Hepatocyte (in vitro differentiated cells): ENCODE measurements around the gene STPG2. TPM values are rescaled to one million over a fixed set of nuclear protein-coding genes. Genes with fewer than 3 reads are reported as not detected.

Source experiments
- DNase-seq: peaks from one replicate; pipeline ENCODE4 v3.0.0-alpha.2; 2016; ENCODE audit warnings: low spot score
- H2AFZ ChIP-seq: fragments of 200-600 bp; sonication (generic); 2 replicates; pipeline ENCODE4 v1.6.0; 2016; ENCODE audit warnings: antibody characterized with exemption, mild to moderate bottlenecking
- H3K27ac ChIP-seq: fragments of 200-600 bp; sonication (generic); 2 replicates; pipeline ENCODE4 v1.5.1; 2016; ENCODE audit warnings: mild to moderate bottlenecking
- H3K27me3 ChIP-seq: fragments of 200-600 bp; sonication (generic); 2 replicates; pipeline ENCODE4 v1.6.1; 2016
- H3K36me3 ChIP-seq: fragments of 200-600 bp; sonication (generic); replicated peaks from 2 replicates; pipeline ENCODE4 v1.5.1; 2016; ENCODE audit warnings: low read depth; ENCODE audit not compliant: insufficient read depth
- H3K4me1 ChIP-seq: fragments of 200-600 bp; sonication (generic); 2 replicates; pipeline ENCODE4 v1.5.1; 2016; ENCODE audit warnings: mild to moderate bottlenecking, moderate library complexity; ENCODE audit not compliant: insufficient read depth
- H3K4me2 ChIP-seq: fragments of 200-600 bp; sonication (generic); 2 replicates; pipeline ENCODE4 v1.6.0; 2016
- H3K4me3 ChIP-seq: fragments of 200-600 bp; sonication (generic); 2 replicates; pipeline ENCODE4 v1.5.1; 2016; ENCODE audit warnings: mild to moderate bottlenecking
- H3K79me2 ChIP-seq: fragments of 200-600 bp; sonication (generic); 2 replicates; pipeline ENCODE4 v1.6.0; 2017; ENCODE audit warnings: mild to moderate bottlenecking
- H3K9me2 ChIP-seq: fragments of 200-600 bp; sonication (generic); replicated peaks from 2 replicates; pipeline ENCODE4 v1.6.0; 2017; ENCODE audit warnings: mild to moderate bottlenecking; ENCODE audit not compliant: insufficient read depth
- H3K9me3 ChIP-seq: fragments of 200-600 bp; sonication (generic); 2 replicates; pipeline ENCODE4 v1.5.1; 2016; ENCODE audit warnings: low read depth, mild to moderate bottlenecking
- H4K20me1 ChIP-seq: fragments of 200-600 bp; sonication (generic); 2 replicates; pipeline ENCODE4 v1.6.0; 2016; ENCODE audit warnings: mild to moderate bottlenecking; ENCODE audit not compliant: insufficient read depth, poor library complexity, severe bottlenecking
- CTCF ChIP-seq: fragments of 200-600 bp; sonication (generic); IDR thresholded peaks from 2 replicates; pipeline ENCODE4 v1.5.1; 2016; ENCODE audit warnings: antibody characterized with exemption, mild to moderate bottlenecking; ENCODE audit not compliant: poor library complexity
- EZH2 ChIP-seq: fragments of 200-600 bp; sonication (generic); IDR thresholded peaks from 2 replicates; pipeline ENCODE4 v1.6.1; 2016; ENCODE audit warnings: antibody characterized with exemption, mild to moderate bottlenecking, borderline replicate concordance
- EZH2phosphoT487 ChIP-seq: fragments of 200-600 bp; sonication (generic); IDR thresholded peaks from one replicate; pipeline ENCODE4 v1.6.1; 2018; ENCODE audit warnings: antibody characterized with exemption, mild to moderate bottlenecking, low read depth, moderate library complexity; ENCODE audit not compliant: unreplicated experiment, severe bottlenecking
- WGBS: methylation state at CpG from one replicate; pipeline ENCODE4 v1.1.6; 2016; ENCODE audit warnings: low lambda C conversion rate; ENCODE audit errors: missing lambda C conversion rate; 5-methylcytosine and 5-hydroxymethylcytosine counted together
- polyA plus RNA-seq: library from polyadenylated mRNA; unstranded; fragments of >200 nt; fragmentation: Nextera tagmentation; extraction: Ambion mirVana; gene quantifications from 2 replicates; pipeline ENCODE4 v1.2.1, GENCODE V29; 2016
- total RNA-seq: library from RNA; depleted of rRNA; stranded (reverse); fragments of >200 nt; gene quantifications from 2 replicates; pipeline ENCODE4 v1.2.3, GENCODE V29; 2014

The STPG2 gene
- total and polyA plus RNA-seq, 2 experiments from 2014 or later: 0.17 to 0.98 TPM

GRCh38 chr4:97828646-97829045, 314.6 kb downstream of the STPG2 start:
- H2AFZ ChIP-seq: no peak overlapping the region
- H3K27me3 ChIP-seq: no peaks in the 10 kb centered on the region
- H3K4me3 ChIP-seq: no peak overlapping the region
- TF ChIP-seq EZH2: no peak
- no peak for TF ChIP-seq CTCF
- TF ChIP-seq EZH2phosphoT487: no peak
- no peak overlapping the region for H3K4me2 ChIP-seq
- H3K79me2 ChIP-seq: no peaks in the 10 kb centered on the region
- H3K27ac ChIP-seq: no peak overlapping the region
- no peaks in the 10 kb centered on the region for H3K9me2 ChIP-seq
- no peaks in the 10 kb centered on the region for H3K9me3 ChIP-seq
- H4K20me1 ChIP-seq: no peaks in the 10 kb centered on the region
- no peak for DNase-seq
- H3K4me1 ChIP-seq: no peaks in the 10 kb centered on the region
- 74% methylated on average over 7 of the region's 7 CpGs for WGBS
- H3K36me3 ChIP-seq: no peaks in the 10 kb centered on the region

GRCh38 chr4:97819294-97819693, 324.0 kb downstream of the STPG2 start:
- DNase-seq: no peak
- Histone ChIP-seq H3K4me2 (no peak overlapping the region), H3K36me3 (no peaks in the 10 kb centered on the region), H3K9me2 (no peaks in the 10 kb centered on the region), H3K79me2 (no peaks in the 10 kb centered on the region), H3K27ac (no peak overlapping the region), H4K20me1 (no peaks in the 10 kb centered on the region), H3K4me3 (no peak overlapping the region), H3K9me3 (no peaks in the 10 kb centered on the region), H2AFZ (no peak overlapping the region), H3K4me1 (no peaks in the 10 kb centered on the region), H3K27me3 (no peaks in the 10 kb centered on the region)
- TF ChIP-seq EZH2 (no peak), EZH2phosphoT487 (no peak), CTCF (no peak)
- 89% methylated on average over 1 of the region's 1 CpG for WGBS

- Histone ChIP-seq H3K27ac (no peak overlapping the region), H3K9me3 (no peaks in the 10 kb centered on the region), H3K36me3 (no peaks in the 10 kb centered on the region), H3K9me2 (no peaks in the 10 kb centered on the region), H3K79me2 (no peaks in the 10 kb centered on the region), H3K4me2 (no peak overlapping the region), H3K4me1 (peaks cover 7% of the 10 kb centered on the region), H3K27me3 (no peaks in the 10 kb centered on the region), H3K4me3 (no peak overlapping the region), H2AFZ (no peak overlapping the region), H4K20me1 (no peaks in the 10 kb centered on the region)
- TF ChIP-seq CTCF: no peak
- no peak for TF ChIP-seq EZH2phosphoT487
- TF ChIP-seq EZH2: no peak
- DNase-seq: no peak
- WGBS: 92% methylated on average over 1 of the region's 1 CpG
These were observed 330.5 kb downstream of the STPG2 start for GRCh38 chr4:97812768-97813167.

- H3K4me3 ChIP-seq: no peak overlapping the region
- 90% methylated on average over 3 of the region's 3 CpGs for WGBS
- H3K4me1 ChIP-seq: no peaks in the 10 kb centered on the region
These were observed 356.9 kb downstream of the STPG2 start for GRCh38 chr4:97786306-97786920.

More at GRCh38 chr4:97786306-97786920, 356.9 kb downstream of the STPG2 start:
- H3K27me3 ChIP-seq: no peaks in the 10 kb centered on the region
- no peaks in the 10 kb centered on the region for H3K9me3 ChIP-seq
- no peak overlapping the region for H3K27ac ChIP-seq
- no peaks in the 10 kb centered on the region for H3K36me3 ChIP-seq
- no peaks in the 10 kb centered on the region for H4K20me1 ChIP-seq
- H3K9me2 ChIP-seq: no peaks in the 10 kb centered on the region
- no peaks in the 10 kb centered on the region for H3K79me2 ChIP-seq
- no peak overlapping the region for H3K4me2 ChIP-seq
- no peak for DNase-seq
- TF ChIP-seq EZH2phosphoT487 (no peak), EZH2 (no peak), CTCF (no peak)
- H2AFZ ChIP-seq: no peak overlapping the region
